HAP-1 (cell line): ENCODE measurements around the gene GPR161.

Source experiments
- DNase-seq, 2 experiments: peaks; one replicate each; pipeline ENCODE4 v3.0.0-alpha.2; 2016 to 2020; ENCODE audit warnings: low spot score in 2 of 2
- H3K27me3 ChIP-seq: fragments of 250-450 bp; sonication (Bioruptor Pico); 2 replicates; pipeline ENCODE4 v1.5.1; 2020; ENCODE audit warnings: low read depth, mild to moderate bottlenecking, moderate library complexity
- H3K36me3 ChIP-seq: fragments of 250-450 bp; sonication (Bioruptor Pico); replicated peaks from 2 replicates; pipeline ENCODE4 v1.5.1; 2020; ENCODE audit warnings: mild to moderate bottlenecking
- H3K4me1 ChIP-seq: fragments of 250-450 bp; sonication (Bioruptor Pico); 2 replicates; pipeline ENCODE4 v1.5.1; 2020; ENCODE audit warnings: mild to moderate bottlenecking
- H3K4me3 ChIP-seq: fragments of 250-450 bp; sonication (Bioruptor Pico); 2 replicates; pipeline ENCODE4 v1.5.1; 2020; ENCODE audit warnings: mild to moderate bottlenecking, moderate library complexity
- H3K9me3 ChIP-seq: fragments of 250-450 bp; sonication (Bioruptor Pico); 2 replicates; pipeline ENCODE4 v1.5.1; 2020; ENCODE audit warnings: mild to moderate bottlenecking, moderate library complexity
- in situ Hi-C: fragments of 300-500 bp; cut with MboI; formaldehyde crosslinking; loops from 3 replicates; pipeline ENCODE4 v1.14.3; 2020; ENCODE audit warnings: low sequenced_read_pairs, inconsistent platforms, mixed read lengths

Gene GPR161

DNA sequence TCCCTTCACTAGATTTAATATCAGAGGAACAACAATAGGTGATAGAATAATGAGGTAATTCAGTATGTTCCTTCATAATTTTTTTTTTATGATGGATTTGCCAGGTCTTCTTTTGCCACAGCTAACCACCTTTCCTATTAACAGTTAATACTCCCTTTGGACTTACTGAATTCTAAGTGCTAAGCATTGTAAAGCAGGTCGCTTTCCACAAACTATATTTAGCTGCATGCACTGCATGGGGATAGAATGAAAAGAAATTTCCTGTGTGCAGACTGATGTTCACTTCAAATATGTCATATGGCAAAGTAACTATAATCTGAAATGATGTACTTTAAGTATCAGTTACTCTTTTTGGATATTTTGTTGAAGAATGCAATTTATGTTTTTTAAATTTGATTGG lies 85.8 kb downstream of the GPR161 start:
- in situ Hi-C loops = no loop called here
- Histone ChIP-seq H3K27me3 (no peaks in the 10 kb centered on the region), H3K36me3 (no peaks in the 10 kb centered on the region), H3K9me3 (no peaks in the 10 kb centered on the region), H3K4me1 (peaks cover 10% of the 10 kb centered on the region), H3K4me3 (no peak overlapping the region)
- no peak for DNase-seq

DNA sequence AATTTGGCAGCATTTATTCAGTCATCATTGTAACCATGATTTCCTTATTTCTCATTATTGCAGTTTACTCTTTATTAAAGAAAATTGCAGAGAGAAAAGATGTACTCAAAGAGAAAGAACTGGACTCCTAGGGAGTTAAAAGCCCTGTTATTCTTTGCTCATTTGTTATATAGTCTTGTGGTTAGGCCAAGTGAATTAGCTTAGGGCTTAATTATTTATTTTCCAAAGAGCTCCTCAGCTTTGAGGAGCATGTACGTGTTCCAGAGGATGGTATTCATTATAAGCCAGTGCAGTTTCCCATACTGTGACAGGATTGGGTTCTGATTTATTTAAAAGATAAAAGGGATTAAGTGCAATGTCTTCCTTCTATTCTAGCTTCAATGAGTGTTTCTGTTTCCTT lies 86.4 kb downstream of the GPR161 start:
- Histone ChIP-seq H3K27me3 (no peaks in the 10 kb centered on the region), H3K36me3 (no peaks in the 10 kb centered on the region), H3K9me3 (no peaks in the 10 kb centered on the region), H3K4me3 (no peak overlapping the region), H3K4me1 (peaks cover 10% of the 10 kb centered on the region)
- in situ Hi-C loops = no loop called here
- peak in 1 of 2 experiments; percentile 86 for DNase-seq

DNA sequence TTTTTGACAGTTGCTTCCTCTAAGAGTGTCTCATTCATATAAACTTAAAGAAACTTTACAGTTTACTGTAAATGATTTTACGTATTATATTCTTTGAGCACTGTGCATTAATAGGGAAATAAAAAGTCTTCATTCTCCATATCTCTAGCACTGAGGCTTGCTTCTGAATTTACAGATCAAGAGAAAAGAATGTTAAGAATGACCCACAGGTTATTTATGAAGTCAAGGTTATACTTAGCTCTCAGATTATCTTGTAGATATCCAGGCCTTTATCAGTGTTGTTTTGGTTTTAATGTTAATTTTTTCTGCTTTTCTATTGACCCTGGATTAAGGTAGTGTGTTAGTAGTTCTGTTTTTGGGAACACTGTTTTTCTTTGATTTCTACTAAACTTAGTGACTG lies 91.4 kb downstream of the GPR161 start:
- H3K27me3 ChIP-seq = no peaks in the 10 kb centered on the region
- peaks cover 3% of the 10 kb centered on the region; the same call in 1 of the 2 replicates for H3K36me3 ChIP-seq
- no peak overlapping the region for H3K4me3 ChIP-seq
- no peaks in the 10 kb centered on the region for H3K9me3 ChIP-seq
- peaks cover 5% of the 10 kb centered on the region for H3K4me1 ChIP-seq
- in situ Hi-C loops = no loop called here
- DNase-seq = no peak

DNA sequence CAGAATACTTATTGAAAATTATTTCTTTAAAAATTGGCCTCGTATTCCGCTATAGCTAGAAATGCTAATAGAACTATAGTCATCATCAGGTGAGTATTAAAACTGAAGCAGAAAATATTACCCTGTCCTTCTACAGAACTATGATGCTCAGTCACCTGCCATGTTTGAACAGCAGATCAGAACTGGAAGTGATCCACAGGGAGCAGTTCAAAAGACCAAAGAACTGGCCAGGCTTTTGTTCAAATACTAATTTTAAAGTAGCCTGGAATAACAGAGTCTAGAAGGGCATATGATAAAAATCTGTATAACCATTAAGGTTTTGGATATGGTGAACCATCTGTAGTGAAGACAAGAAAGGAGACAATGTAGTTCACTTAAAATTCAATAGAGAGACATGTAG lies 94.4 kb downstream of the GPR161 start:
- 0 out of 2 replicates have a peak, but pooled peaks cover 2% of the 10 kb centered on the region for H3K4me1 ChIP-seq
- no peak overlapping the region for H3K4me3 ChIP-seq
- DNase-seq = no peak
- H3K27me3 ChIP-seq = no peaks in the 10 kb centered on the region
- in situ Hi-C loops = no loop called here
- H3K36me3 ChIP-seq = peaks cover 3% of the 10 kb centered on the region; the same call in 1 of the 2 replicates
- H3K9me3 ChIP-seq = no peaks in the 10 kb centered on the region

DNA sequence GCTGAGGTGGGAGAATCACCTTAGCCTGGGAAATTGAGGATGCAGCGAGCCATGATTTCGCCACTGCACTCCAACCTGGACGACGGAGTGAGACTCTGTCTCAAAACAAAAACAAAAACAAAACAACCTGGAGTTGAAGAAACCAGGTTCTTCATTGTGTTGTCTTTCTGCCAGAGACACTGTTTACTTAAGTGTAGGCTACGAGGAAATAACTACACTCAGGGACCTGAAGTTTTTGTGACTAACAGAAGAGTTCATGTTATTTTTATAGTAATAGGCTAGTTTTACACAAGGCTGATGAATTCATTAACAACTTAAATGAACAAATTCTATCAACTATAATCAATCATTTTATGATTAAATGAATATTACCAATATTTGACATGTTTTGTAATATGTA lies 101.4 kb downstream of the GPR161 start:
- Histone ChIP-seq H3K36me3 (no peaks in the 10 kb centered on the region), H3K9me3 (no peaks in the 10 kb centered on the region), H3K4me1 (no peaks in the 10 kb centered on the region), H3K4me3 (no peak overlapping the region), H3K27me3 (no peaks in the 10 kb centered on the region)
- DNase-seq = no peak
- in situ Hi-C loops = no loop called here

DNA sequence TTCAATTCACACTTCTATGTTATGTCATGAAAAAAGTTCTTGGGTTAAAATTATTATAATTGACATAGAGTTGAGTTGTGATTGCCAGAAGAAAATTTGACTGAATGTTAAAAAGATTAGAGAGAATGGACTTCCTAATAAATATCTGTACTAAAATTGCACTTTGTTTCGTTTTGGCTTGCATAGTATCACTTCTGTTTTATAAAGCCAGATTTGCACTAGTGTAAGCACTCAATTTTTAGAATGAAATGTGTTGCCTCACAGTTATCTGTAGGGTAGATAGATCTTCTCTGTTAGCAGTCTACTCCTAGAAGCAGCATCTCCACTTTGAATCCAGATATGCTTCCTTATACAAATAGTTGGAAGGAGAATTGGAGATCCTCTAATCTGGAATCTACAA lies 104.7 kb downstream of the GPR161 start:
- Histone ChIP-seq H3K9me3 (no peaks in the 10 kb centered on the region), H3K4me1 (no peaks in the 10 kb centered on the region), H3K27me3 (no peaks in the 10 kb centered on the region), H3K36me3 (no peaks in the 10 kb centered on the region), H3K4me3 (no peak overlapping the region)
- in situ Hi-C loops = no loop called here
- DNase-seq = no peak

DNA sequence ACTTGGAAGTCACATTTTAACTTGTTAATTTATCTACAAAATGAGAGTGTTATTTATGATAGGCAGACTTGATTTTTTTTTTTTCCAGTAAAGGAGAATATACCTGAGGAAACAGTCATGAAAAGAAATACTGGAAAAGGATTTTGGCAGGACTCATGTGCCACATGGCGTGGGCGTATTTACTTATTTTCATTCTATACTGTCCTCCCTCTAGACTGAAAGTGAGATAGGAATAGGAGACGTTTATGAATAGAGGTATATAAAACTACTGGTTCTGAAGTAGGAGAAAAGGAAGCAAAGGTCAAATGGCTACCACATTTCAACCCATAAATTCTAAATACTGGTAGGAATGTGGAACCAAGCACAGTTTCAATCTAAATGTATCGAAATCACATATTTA lies 105.1 kb downstream of the GPR161 start:
- no peaks in the 10 kb centered on the region for H3K4me1 ChIP-seq
- DNase-seq = no peak
- no peaks in the 10 kb centered on the region for H3K36me3 ChIP-seq
- in situ Hi-C loops = no loop called here
- H3K4me3 ChIP-seq = no peak overlapping the region
- no peaks in the 10 kb centered on the region for H3K9me3 ChIP-seq
- no peaks in the 10 kb centered on the region for H3K27me3 ChIP-seq

DNA sequence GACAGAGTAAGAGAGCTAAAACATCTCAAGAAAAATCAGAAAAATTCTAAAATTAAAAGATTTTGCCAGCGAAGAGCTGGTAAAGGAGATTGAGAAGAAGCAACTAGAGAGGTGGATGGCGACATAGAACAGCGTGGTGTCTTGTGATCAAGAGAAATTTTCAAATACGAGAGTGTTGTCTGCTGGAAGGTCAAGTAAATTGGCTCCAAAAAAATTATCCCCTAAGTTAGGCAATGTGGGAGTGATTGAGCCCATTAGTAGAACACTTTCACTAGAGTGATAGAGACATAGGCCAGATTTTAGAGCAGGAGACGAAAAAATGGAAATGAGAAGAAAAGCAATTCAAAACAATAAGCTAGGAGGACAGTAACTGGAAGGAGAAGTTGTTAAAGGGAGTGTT lies 105.5 kb downstream of the GPR161 start:
- Histone ChIP-seq H3K9me3 (no peaks in the 10 kb centered on the region), H3K4me3 (no peak overlapping the region), H3K27me3 (no peaks in the 10 kb centered on the region), H3K4me1 (no peaks in the 10 kb centered on the region), H3K36me3 (no peaks in the 10 kb centered on the region)
- in situ Hi-C loops = no loop called here
- no peak for DNase-seq
